COLO668 (cell line): ENCODE results near the gene NHS.

ENCODE experiments used
- DNase-seq: peaks from one replicate; lab custom pipeline; 2025; ENCODE audit not compliant: unreplicated experiment; lab: John Stamatoyannopoulos, UW

Gene NHS

GRCh38 chrX:17707731-17708130 lies 332.7 kb downstream of the NHS start:
- no peak for DNase-seq

- no peak for DNase-seq
These were observed 335.9 kb downstream of the NHS start for GRCh38 chrX:17710871-17711301.

GRCh38 chrX:17713288-17713687 lies 338.3 kb downstream of the NHS start:
- DNase-seq, result no peak

GRCh38 chrX:17718649-17719165 lies 343.7 kb downstream of the NHS start:
- DNase-seq, result no peak

GRCh38 chrX:17719711-17720110 lies 344.7 kb downstream of the NHS start:
- no peak for DNase-seq

GRCh38 chrX:17721715-17722114 lies 346.7 kb downstream of the NHS start:
- DNase-seq, result no peak

- DNase-seq, result no peak
These were observed 350.2 kb downstream of the NHS start for GRCh38 chrX:17725181-17725580.

- DNase-seq, result no peak
These were observed 357.3 kb downstream of the NHS start for GRCh38 chrX:17732138-17732783.

GRCh38 chrX:17735406-17735805 lies 360.4 kb downstream of the NHS start:
- no peak for DNase-seq

GRCh38 chrX:17736478-17736855 lies 361.5 kb downstream of the NHS start:
- no peak for DNase-seq

- DNase-seq, result peak; percentile 96
These were observed 362.1 kb downstream of the NHS start, which contains the start of gene SCML1 for GRCh38 chrX:17736856-17737709. SCML1 (plus strand) TSS chrX:17737493; CDS start chrX:17744187, 6,694 bp downstream.

GRCh38 chrX:17737710-17737985 lies 362.6 kb downstream of the NHS start:
- DNase-seq, result no peak

GRCh38 chrX:17737986-17738713 lies 363.1 kb downstream of the NHS start:
- peak; percentile 45 for DNase-seq

- DNase-seq, result no peak
These were observed 363.9 kb downstream of the NHS start for GRCh38 chrX:17738737-17739535.

- DNase-seq, result no peak
These were observed 365.4 kb downstream of the NHS start for GRCh38 chrX:17740137-17741122.

- no peak for DNase-seq
These were observed 366.1 kb downstream of the NHS start for GRCh38 chrX:17741123-17741511.

- DNase-seq, result no peak
These were observed 368.9 kb downstream of the NHS start for GRCh38 chrX:17743913-17744312.

- no peak for DNase-seq
These were observed 370.0 kb downstream of the NHS start for GRCh38 chrX:17744896-17745523.

GRCh38 chrX:17747692-17748091 lies 372.7 kb downstream of the NHS start:
- DNase-seq, result no peak
